HCT116 (cell line): Measurements from ENCODE around the gene ZNF318. TPM values are rescaled to one million over a fixed set of nuclear protein-coding genes. Genes with fewer than 3 reads are reported as not detected.

Experiments
- ATAC-seq: fragments of 200-7000 bp; cut with Tn5 transposase; 2 replicates; pipeline ENCODE4 v1.9.1; 2020; ENCODE audit warnings: mild to moderate bottlenecking, moderate library complexity
- BruUV-seq: library from RNA; stranded (reverse); fragments of 400-500 nt; replicated peaks from 2 replicates; lab custom pipeline; 2021; lab: Mats Ljungman, UMichigan
- CTCF ChIA-PET: fragments of 300-600 bp; sonication (Branson Sonifier 250); formaldehyde crosslinking; loops from one replicate; lab custom pipeline; 2021; ENCODE audit warnings: antibody characterized with exemption; lab: Charles Lee
- POLR2A ChIA-PET: fragments of 300-600, 350-600 bp; sonication (Branson Sonifier 250); formaldehyde crosslinking; loops from one replicate; lab custom pipeline; 2021; ENCODE audit warnings: antibody characterized with exemption; lab: Charles Lee
- RAD21 ChIA-PET, 2 experiments: fragments of 300-600 bp; sonication (Branson Sonifier 250); formaldehyde crosslinking; loops; one replicate each; lab custom pipeline; 2023; ENCODE audit warnings: low total read pairs in 2 of 2; ENCODE audit not compliant: uncharacterized antibody in 2 of 2, unreplicated experiment in 2 of 2, low non-redundant PET in 1 of 2; lab: Charles Lee
- DNase-seq: peaks from one replicate; pipeline ENCODE4 v3.0.0-alpha.2; 2010; ENCODE audit warnings: low read depth, low spot score
- H2AFZ ChIP-seq: fragments of 200-600 bp; shearing (Covaris generic), sonication (generic); 2 replicates; pipeline ENCODE4 v1.6.1; 2017; ENCODE audit warnings: low read depth, mixed run types, mixed read lengths, antibody characterized with exemption, low read length; ENCODE audit not compliant: poor library complexity, severe bottlenecking
- H3K27ac ChIP-seq: 2 replicates; pipeline ENCODE4 v1.5.1; 2012; ENCODE audit warnings: low read depth, low read length
- H3K27me3 ChIP-seq: fragments of 200-600 bp; sonication (generic); 2 replicates; pipeline ENCODE4 v1.6.1; 2016; ENCODE audit warnings: mixed run types, low read length, mixed read lengths; ENCODE audit not compliant: insufficient read depth
- H3K36me3 ChIP-seq, 2 experiments: fragments of 200-500 bp in 1 of 2; fragments of 200-600 bp in 1 of 2; sonication (Bioruptor generic) in 1 of 2; sonication (generic) in 1 of 2; 2 replicates each; pipeline versions ENCODE4 v1.5.1 to v1.6.1; 2014 to 2016; ENCODE audit warnings: low read length in 2 of 2, inconsistent platforms in 1 of 2, mixed read lengths in 1 of 2, mixed run types in 1 of 2; ENCODE audit not compliant: insufficient read depth in 2 of 2, control insufficient read depth in 1 of 2
- H3K4me1 ChIP-seq, 2 experiments: fragments of 200-600 bp in 1 of 2; sonication (generic) in 1 of 2; 2 replicates each; pipeline versions ENCODE4 v1.5.1 to v1.6.1; 2012 to 2017; ENCODE audit warnings: low read length in 2 of 2, inconsistent platforms in 1 of 2, mild to moderate bottlenecking in 1 of 2, mixed read lengths in 1 of 2, mixed run types in 1 of 2, moderate library complexity in 1 of 2; ENCODE audit not compliant: insufficient read depth in 2 of 2, control insufficient read depth in 1 of 2
- H3K4me2 ChIP-seq: fragments of 200-600 bp; sonication (generic); 2 replicates; pipeline ENCODE4 v1.6.1; 2017; ENCODE audit warnings: mixed run types, low read length, mixed read lengths
- H3K4me3 ChIP-seq, 2 experiments: fragments of 200-600 bp in 1 of 2; sonication (generic) in 1 of 2; replicated peaks in 1 of 2; 2 replicates each; pipeline ENCODE4 v1.5.1; 2011 to 2016; ENCODE audit warnings: low read length in 2 of 2, control low read depth in 1 of 2, low read depth in 1 of 2, mild to moderate bottlenecking in 1 of 2, mixed read lengths in 1 of 2, mixed run types in 1 of 2
- H3K79me2 ChIP-seq: fragments of 200-600 bp; sonication (generic); 2 replicates; pipeline ENCODE4 v1.6.1; 2017; ENCODE audit warnings: mild to moderate bottlenecking, mixed run types, low read length, moderate library complexity, mixed read lengths; ENCODE audit not compliant: insufficient read depth
- H3K9ac ChIP-seq: fragments of 200-600 bp; sonication (generic); 2 replicates; pipeline ENCODE4 v1.6.1; 2016; ENCODE audit warnings: low read length, mixed read lengths
- H3K9me2 ChIP-seq: fragments of 200-600 bp; sonication (generic), shearing (Covaris generic); 2 replicates; pipeline ENCODE4 v1.6.1; 2017; ENCODE audit warnings: mixed run types, mild to moderate bottlenecking, moderate library complexity; ENCODE audit not compliant: insufficient read depth
- H3K9me3 ChIP-seq, 2 experiments: fragments of 200-500 bp in 1 of 2; fragments of 200-600 bp in 1 of 2; sonication (Bioruptor generic) in 1 of 2; sonication (generic) in 1 of 2; 2 replicates each; pipeline ENCODE4 v1.6.1; 2014 to 2017; ENCODE audit warnings: low read length in 2 of 2, mixed read lengths in 2 of 2, inconsistent platforms in 1 of 2, low read depth in 1 of 2, mild to moderate bottlenecking in 1 of 2, mixed run types in 1 of 2, moderate library complexity in 1 of 2; ENCODE audit not compliant: control insufficient read depth in 1 of 2, insufficient read depth in 1 of 2
- H4K20me1 ChIP-seq: fragments of 200-600 bp; sonication (generic), shearing (Covaris generic); 2 replicates; pipeline ENCODE4 v1.6.1; 2017; ENCODE audit warnings: mixed run types, mild to moderate bottlenecking, moderate library complexity; ENCODE audit not compliant: insufficient read depth
- ATF3 ChIP-seq: IDR thresholded peaks from 2 replicates; pipeline ENCODE4 v1.6.1; 2012
- CBX3 ChIP-seq: IDR thresholded peaks from 2 replicates; pipeline ENCODE4 v1.6.1; 2012; ENCODE audit warnings: low read depth
- CEBPB ChIP-seq: IDR thresholded peaks from 2 replicates; pipeline ENCODE4 v1.6.1; 2012; ENCODE audit warnings: low read depth
- CTCF ChIP-seq, 3 experiments: fragments of 200-600 bp in 1 of 3; sonication (generic) in 1 of 3; IDR thresholded peaks in 2 of 3; conservative IDR thresholded peaks in 1 of 3; 2 replicates each; pipeline ENCODE4 v1.5.1; 2012 to 2017; ENCODE audit warnings: low read depth in 2 of 3, low read length in 2 of 3, antibody characterized with exemption in 1 of 3, borderline replicate concordance in 1 of 3, control low read depth in 1 of 3, mild to moderate bottlenecking in 1 of 3, mixed read lengths in 1 of 3, mixed run types in 1 of 3, moderate library complexity in 1 of 3; ENCODE audit not compliant: insufficient read depth in 1 of 3
- EGR1 ChIP-seq: IDR thresholded peaks from 2 replicates; pipeline ENCODE4 v1.6.1; 2012; ENCODE audit warnings: low read depth
- ELF1 ChIP-seq: IDR thresholded peaks from 2 replicates; pipeline ENCODE4 v1.6.1; 2012; ENCODE audit warnings: low read depth, borderline replicate concordance
- EZH2phosphoT487 ChIP-seq: fragments of 200-600 bp; IDR thresholded peaks from 2 replicates; pipeline ENCODE4 v1.6.1; 2018; ENCODE audit warnings: antibody characterized with exemption, borderline replicate concordance
- FOSL1 ChIP-seq: IDR thresholded peaks from 2 replicates; pipeline ENCODE4 v1.6.1; 2012; ENCODE audit warnings: low read depth
- REST ChIP-seq: IDR thresholded peaks from 2 replicates; pipeline ENCODE4 v1.6.1; 2012; ENCODE audit warnings: low read depth
- SIN3A ChIP-seq: IDR thresholded peaks from 2 replicates; pipeline ENCODE4 v1.6.1; 2012; ENCODE audit warnings: low read depth
- SP1 ChIP-seq: IDR thresholded peaks from 2 replicates; pipeline ENCODE4 v1.6.1; 2012; ENCODE audit warnings: low read depth
- SRF ChIP-seq: IDR thresholded peaks from 2 replicates; pipeline ENCODE4 v1.6.1; 2012; ENCODE audit warnings: low read depth
- TCF7L2 ChIP-seq: IDR thresholded peaks from 2 replicates; pipeline ENCODE4 v1.7.0; 2011; ENCODE audit warnings: borderline replicate concordance, inconsistent platforms; ENCODE audit not compliant: insufficient read depth, insufficient read length; ENCODE audit errors: extremely low read depth
- YY1 ChIP-seq: IDR thresholded peaks from 2 replicates; pipeline ENCODE4 v1.6.1; 2011; ENCODE audit warnings: low read length, low read depth, moderate library complexity, mild to moderate bottlenecking; ENCODE audit not compliant: insufficient replicate concordance; ENCODE audit errors: extremely low read depth
- ZBTB33 ChIP-seq: IDR thresholded peaks from 2 replicates; pipeline ENCODE4 v1.6.1; 2011; ENCODE audit warnings: mild to moderate bottlenecking, low read length, moderate library complexity; ENCODE audit not compliant: insufficient replicate concordance; ENCODE audit errors: extremely low read depth
- ZFX ChIP-seq: fragments of 450-650 bp; IDR thresholded peaks from 2 replicates; pipeline ENCODE4 v1.6.1; 2017
- ZNF274 ChIP-seq: fragments of 200-500 bp; sonication (Bioruptor generic); IDR thresholded peaks from 2 replicates; pipeline ENCODE4 v1.6.1; 2014; ENCODE audit warnings: mild to moderate bottlenecking, low read depth, low read length, inconsistent platforms
- intact Hi-C: fragments of 100-400 bp; cut with micrococcal nuclease; formaldehyde crosslinking; loops from 2 replicates; pipeline ENCODE4 v1.10.0; 2022
- total RNA-seq: library from RNA; stranded (reverse); gene quantifications from one replicate; pipeline ENCODE4 v1.2.1, GENCODE V29; 2021; ENCODE audit not compliant: unreplicated experiment

ZNF318 gene
- total RNA-seq, 1 experiment from 2014 or later: 15.2 TPM

GRCh38 chr6:43298565-43299337, 70.7 kb downstream of the ZNF318 start:
- TF ChIP-seq CBX3 (no peak), EZH2phosphoT487 (no peak), ATF3 (no peak), ZNF274 (no peak), CTCF (IDR thresholded peaks at IDR 0.05 in 2 of 3, conservative IDR thresholded peaks at IDR 0.05 in 1 of 3; ENCODE audit: borderline replicate concordance in 1 of 3, insufficient read depth in 1 of 3, low read depth in 2 of 3, low read length in 2 of 3) (no peak), YY1 (no peak), TCF7L2 (no peak), CEBPB (no peak), EGR1 (no peak), SRF (no peak), REST (no peak), FOSL1 (no peak), ELF1 (no peak), SIN3A (no peak), SP1 (no peak), ZFX (no peak), ZBTB33 (no peak)
- Histone ChIP-seq H3K9me2 (no peaks in the 10 kb centered on the region), H3K4me2 (no peak overlapping the region), H3K4me1 (no peaks in the 10 kb centered on the region), H3K9ac (no peak overlapping the region), H4K20me1 (no peaks in the 10 kb centered on the region), H3K27ac (no peak overlapping the region), H3K9me3 (no peaks in the 10 kb centered on the region), H3K4me3 (no peak overlapping the region), H3K36me3 (no peaks in the 10 kb centered on the region), H3K27me3 (no peaks in the 10 kb centered on the region), H3K79me2 (no peaks in the 10 kb centered on the region), H2AFZ (no peak overlapping the region)
- intact Hi-C loops: no loop called here
- no peak for ATAC-seq
- CTCF ChIA-PET: interaction anchor here (1.0 kb wide), 1 partner anchor 12 kb away, joined by 3 read pairs; no protein-coding TSS in a partner anchor
- DNase-seq: no peak
- BruUV-seq: no TSS peak
- RAD21 ChIA-PET: no interaction called here
- POLR2A ChIA-PET: no interaction called here
